Common myeloid progenitor, CD34-positive (primary cell): ENCODE results near the gene RASAL2.

Experiments used
- CTCF ChIA-PET: fragments of 350-600 bp; sonication (Branson Sonifier 250); formaldehyde crosslinking; loops from one replicate; lab custom pipeline; 2021; ENCODE audit warnings: antibody characterized with exemption; lab: Charles Lee
- POLR2A ChIA-PET: fragments of 350-600 bp; sonication (Branson Sonifier 250); formaldehyde crosslinking; loops from one replicate; lab custom pipeline; 2021; ENCODE audit warnings: antibody characterized with exemption; lab: Charles Lee
- DNase-seq, 3 donors: peaks; one replicate each; pipeline versions ENCODE4 v3.0.0 to v3.0.0-alpha.2; 2013
- H3K27ac ChIP-seq, 2 experiments: 1 replicate in 1 of 2; 2 replicates in 1 of 2; pipeline ENCODE4 v1.7.0; 2013; ENCODE audit warnings: inconsistent platforms in 2 of 2, low read length in 2 of 2, mild to moderate bottlenecking in 2 of 2, low read depth in 1 of 2, moderate library complexity in 1 of 2; ENCODE audit not compliant: severe bottlenecking in 2 of 2, insufficient read depth in 1 of 2, poor library complexity in 1 of 2
- H3K27me3 ChIP-seq, 5 experiments: replicated peaks in 2 of 5; 1 replicate in 3 of 5; 2 replicates in 2 of 5; pipeline versions ENCODE4 v1.6.1 to v1.7.0; 2013; ENCODE audit warnings: low read length in 4 of 5, mild to moderate bottlenecking in 2 of 5, moderate library complexity in 2 of 5, inconsistent platforms in 1 of 5; ENCODE audit not compliant: insufficient read depth in 5 of 5, control insufficient read depth in 4 of 5
- H3K36me3 ChIP-seq, 4 experiments: 1 replicate in 2 of 4; 2 replicates in 2 of 4; pipeline versions ENCODE4 v1.6.1 to v1.7.0; 2013; ENCODE audit warnings: low read length in 3 of 4, control low read depth in 1 of 4, mild to moderate bottlenecking in 1 of 4; ENCODE audit not compliant: control insufficient read depth in 4 of 4, insufficient read depth in 4 of 4
- H3K4me1 ChIP-seq, 4 experiments: 1 replicate in 3 of 4; 2 replicates in 1 of 4; pipeline versions ENCODE4 v1.6.1 to v1.7.1; 2013; ENCODE audit warnings: low read length in 3 of 4, mild to moderate bottlenecking in 3 of 4, control low read depth in 1 of 4, inconsistent platforms in 1 of 4, moderate library complexity in 1 of 4; ENCODE audit not compliant: control insufficient read depth in 4 of 4, insufficient read depth in 4 of 4; ENCODE audit errors: control extremely low read depth in 1 of 4
- H3K4me3 ChIP-seq, 7 experiments: 1 replicate in 4 of 7; 2 replicates in 3 of 7; pipeline versions ENCODE4 v1.5.1 to v1.7.0; 2013; ENCODE audit warnings: mild to moderate bottlenecking in 7 of 7, low read length in 6 of 7, moderate library complexity in 6 of 7, inconsistent platforms in 2 of 7, low read depth in 2 of 7, control low read depth in 1 of 7; ENCODE audit not compliant: insufficient read depth in 4 of 7, control insufficient read depth in 1 of 7; ENCODE audit errors: extremely low read depth in 1 of 7
- H3K9me3 ChIP-seq, 5 experiments: 1 replicate in 4 of 5; 2 replicates in 1 of 5; pipeline versions ENCODE4 v1.6.1 to v1.7.1; 2013; ENCODE audit warnings: low read length in 4 of 5, mild to moderate bottlenecking in 2 of 5, inconsistent platforms in 1 of 5, low read depth in 1 of 5, moderate library complexity in 1 of 5; ENCODE audit not compliant: control insufficient read depth in 4 of 5, insufficient read depth in 2 of 5; ENCODE audit errors: control extremely low read depth in 1 of 5
- WGBS: methylation state at CpG from one replicate; pipeline ENCODE4 v1.1.5; 2013; ENCODE audit not compliant: insufficient coverage; 5-methylcytosine and 5-hydroxymethylcytosine counted together

The RASAL2 gene

GRCh38 chr1:178512566-178513277 lies 418.8 kb downstream of the RASAL2 start, which contains the start of gene TEX35:
Gene TEX35 (plus strand): TSS chr1:178513109. CDS start chr1:178513189, 80 bp downstream.
- Histone ChIP-seq H3K4me1 (no peaks in the 10 kb centered on the region), H3K4me3 (no peak within 1 kb of the TSS), H3K9me3 (no peaks in the 10 kb centered on the region), H3K27me3 (no peaks in the 10 kb centered on the region), H3K27ac (no peak within 1 kb of the TSS), H3K36me3 (no peaks in the 10 kb centered on the region)
- ChIA-PET CTCF (interaction anchor here (0.7 to 3.2 kb wide), 3 partner anchors 8 to 16 kb away, joined by 3 to 21 read pairs (median 4); no protein-coding TSS in a partner anchor), POLR2A (no interaction called here)
- DNase-seq = no peak
- 93% methylated on average over 17 of the region's 19 CpGs for WGBS

DNA sequence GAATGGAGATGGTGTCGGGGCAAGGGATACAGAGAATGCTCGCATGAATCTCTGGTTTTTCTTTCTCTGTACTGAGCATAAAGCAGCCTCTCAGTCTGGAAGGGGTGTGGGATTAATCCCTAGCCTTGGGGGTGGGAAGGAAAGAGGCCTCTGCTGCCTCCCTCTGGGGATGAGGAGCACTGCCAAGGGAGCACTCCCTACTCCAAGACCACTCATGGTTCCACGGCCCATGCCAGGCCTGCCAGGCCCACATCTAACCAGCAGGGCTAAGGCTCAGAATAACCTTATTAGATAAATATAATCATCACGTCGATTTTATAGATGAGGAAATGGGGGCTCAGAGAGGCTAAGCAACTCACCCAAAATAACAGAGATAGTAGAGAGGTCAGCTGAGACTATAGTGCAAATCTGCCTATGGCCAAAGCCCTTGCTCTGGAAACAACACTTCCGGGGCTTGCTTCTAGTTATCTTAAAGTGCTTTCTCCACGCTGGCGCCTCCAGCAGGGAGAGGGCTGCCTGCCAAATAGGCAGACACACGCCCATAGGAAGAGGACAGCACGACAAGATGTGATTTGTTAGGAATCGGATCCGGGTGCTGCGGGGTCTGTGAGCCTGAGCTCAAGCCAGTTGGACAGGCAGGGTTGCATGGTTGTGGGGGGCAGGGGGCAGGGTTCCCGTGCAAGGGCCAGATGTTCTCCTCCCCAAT lies 419.5 kb downstream of the RASAL2 start:
- no peak overlapping the region for H3K4me3 ChIP-seq
- no peaks in the 10 kb centered on the region for H3K4me1 ChIP-seq
- no peaks in the 10 kb centered on the region for H3K27me3 ChIP-seq
- no peaks in the 10 kb centered on the region for H3K36me3 ChIP-seq
- ChIA-PET CTCF (interaction anchor here (0.7 to 3.2 kb wide), 4 partner anchors 9 to 16 kb away, joined by 3 to 21 read pairs (median 4); no protein-coding TSS in a partner anchor), POLR2A (no interaction called here)
- WGBS = 94% methylated on average over 12 of the region's 14 CpGs
- H3K9me3 ChIP-seq = no peaks in the 10 kb centered on the region
- no peak overlapping the region for H3K27ac ChIP-seq
- no peak for DNase-seq

DNA sequence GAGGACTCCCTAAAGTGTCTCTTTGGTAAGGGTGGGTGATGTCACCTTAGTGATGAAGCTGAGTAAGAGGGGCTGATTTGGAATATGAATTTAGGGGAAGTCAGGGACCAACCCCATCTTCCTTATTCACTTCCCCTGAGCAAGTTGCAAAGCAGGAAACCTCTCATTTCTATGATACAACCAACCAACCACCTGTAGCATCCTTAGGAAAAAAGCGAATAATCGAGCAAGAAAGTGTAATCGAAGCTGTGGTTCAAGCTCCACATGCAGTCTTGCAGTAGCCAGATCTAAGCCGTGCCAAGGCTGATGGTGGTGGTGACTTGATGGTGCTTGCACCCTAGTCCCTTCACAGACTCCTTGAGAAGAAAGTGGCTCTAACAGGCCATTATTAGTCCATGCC lies 422.2 kb downstream of the RASAL2 start:
- no peaks in the 10 kb centered on the region for H3K4me1 ChIP-seq
- CTCF ChIA-PET = interaction anchor here (1.4 to 1.7 kb wide), 3 partner anchors 11 to 15 kb away, joined by 3 to 7 read pairs (median 5); no protein-coding TSS in a partner anchor
- WGBS = 88% methylated on average over 4 of the region's 4 CpGs
- no peaks in the 10 kb centered on the region for H3K36me3 ChIP-seq
- no peaks in the 10 kb centered on the region for H3K9me3 ChIP-seq
- POLR2A ChIA-PET = no interaction called here
- DNase-seq = no peak
- H3K27me3 ChIP-seq = no peaks in the 10 kb centered on the region
- no peak overlapping the region for H3K4me3 ChIP-seq
- no peak overlapping the region for H3K27ac ChIP-seq

GRCh38 chr1:178518894-178519293 lies 425.0 kb downstream of the RASAL2 start:
- WGBS = 97% methylated on average over 4 of the region's 4 CpGs
- H3K27ac ChIP-seq = no peak overlapping the region
- H3K4me3 ChIP-seq = no peak overlapping the region
- H3K9me3 ChIP-seq = no peaks in the 10 kb centered on the region
- CTCF ChIA-PET = interaction anchor here (1.0 kb wide), 2 partner anchors 9 to 10 kb away, joined by 3 read pairs; no protein-coding TSS in a partner anchor
- no peaks in the 10 kb centered on the region for H3K36me3 ChIP-seq
- H3K27me3 ChIP-seq = no peaks in the 10 kb centered on the region
- DNase-seq = no peak
- H3K4me1 ChIP-seq = no peaks in the 10 kb centered on the region
- POLR2A ChIA-PET = no interaction called here

- Histone ChIP-seq H3K9me3 (no peaks in the 10 kb centered on the region), H3K27me3 (no peaks in the 10 kb centered on the region), H3K4me3 (no peak overlapping the region), H3K4me1 (no peaks in the 10 kb centered on the region), H3K36me3 (no peaks in the 10 kb centered on the region), H3K27ac (no peak overlapping the region)
- CTCF ChIA-PET = interaction anchor here (0.5 kb wide), 1 partner anchor 407 kb away, joined by 4 read pairs; no protein-coding TSS in a partner anchor
- POLR2A ChIA-PET = no interaction called here
- WGBS = 96% methylated on average over 10 of the region's 11 CpGs
- DNase-seq = no peak
Observed at GRCh38 chr1:178520803-178521202, 426.9 kb downstream of the RASAL2 start.

GRCh38 chr1:178521241-178521640 lies 427.3 kb downstream of the RASAL2 start:
- POLR2A ChIA-PET = no interaction called here
- H3K4me1 ChIP-seq = no peaks in the 10 kb centered on the region

More at GRCh38 chr1:178521241-178521640, 427.3 kb downstream of the RASAL2 start:
- Histone ChIP-seq H3K4me3 (no peak overlapping the region), H3K27ac (no peak overlapping the region), H3K36me3 (no peaks in the 10 kb centered on the region), H3K27me3 (no peaks in the 10 kb centered on the region), H3K9me3 (no peaks in the 10 kb centered on the region)
- CTCF ChIA-PET = interaction anchor here (0.5 to 1.0 kb wide), 2 partner anchors 9 to 406 kb away, joined by 3 to 4 read pairs; no protein-coding TSS in a partner anchor
- 92% methylated on average over 4 of the region's 4 CpGs for WGBS
- no peak for DNase-seq
